ENCODE measurements around the gene NCAPG. TPM values are rescaled to one million over a fixed set of nuclear protein-coding genes. Genes with fewer than 3 reads are reported as not detected.

The NCAPG gene
- total and polyA plus RNA-seq, 10 of the 15 experiments (the other 5 are each of a cell fraction or from before 2014, with no cell fraction given) = 17.3 to 93.9 (median 53.7) TPM

GRCh38 chr4:17877661-17878060 lies 66.9 kb downstream of the NCAPG start:
- SMC1A ChIA-PET (ENCODE audit: uncharacterized antibody, unreplicated experiment) = interaction anchor here (1.0 to 1.1 kb wide), 2 partner anchors 10 to 33 kb away, joined by 3 read pairs; no protein-coding TSS in a partner anchor
- FAIRE-seq = no peak
- in situ Hi-C loops (cut with MboI) = no loop called here

GRCh38 chr4:17884063-17884462 lies 73.3 kb downstream of the NCAPG start:
- H3K27ac ChIP-seq (ENCODE audit: control insufficient read depth, insufficient read depth) = no peak overlapping the region
- no peaks in the 10 kb centered on the region for H3K79me2 ChIP-seq (ENCODE audit: control insufficient read depth, insufficient read depth, low read length)
- POLR2A ChIA-PET = no interaction called here
- H3K4me2 ChIP-seq (ENCODE audit: control insufficient read depth, insufficient read depth) = no peak overlapping the region
- no peaks in the 10 kb centered on the region for H3K36me3 ChIP-seq (ENCODE audit: control insufficient read depth in 2 of 2, insufficient read depth in 2 of 2, low read length in 1 of 2)
- no peak overlapping the region for H2AFZ ChIP-seq (ENCODE audit: control insufficient read depth, low read depth, low read length)
- no peaks in the 10 kb centered on the region for H4K20me1 ChIP-seq (ENCODE audit: control insufficient read depth, insufficient read depth)
- intact Hi-C loops (cut with micrococcal nuclease; ENCODE audit: unreplicated experiment) = no loop called here
- no peak for ATAC-seq
- no peaks in the 10 kb centered on the region for H3K4me1 ChIP-seq (ENCODE audit: control insufficient read depth, insufficient read depth, low read length)
- SMC1A ChIA-PET (ENCODE audit: uncharacterized antibody, unreplicated experiment) = interaction anchor here (1.2 kb wide), 1 partner anchor 11 kb away, joined by 3 read pairs; no protein-coding TSS in a partner anchor
- RAD21 ChIA-PET (ENCODE audit: unreplicated experiment) = no interaction called here
- no peaks in the 10 kb centered on the region for H3K9me3 ChIP-seq (replicated peaks; ENCODE audit: control insufficient read depth, insufficient read depth, low read length)
- in situ Hi-C loops (cut with MboI) = no loop called here
- no peak for DNase-seq (ENCODE audit: low read depth, low spot score)
- no TSS peak for BruUV-seq (replicated peaks)
- 98% methylated on average over 2 of the region's 2 CpGs for WGBS (ENCODE audit: insufficient coverage, insufficient replicate concordance, low lambda C conversion rate, missing lambda C conversion rate)
- H3K4me3 ChIP-seq = no peak overlapping the region
- no peak for FAIRE-seq
- H3K9ac ChIP-seq (ENCODE audit: control insufficient read depth, insufficient read depth, low read length) = no peak overlapping the region
- H3K27me3 ChIP-seq (replicated peaks in 1 of 2; ENCODE audit: control insufficient read depth in 2 of 2, insufficient read depth in 2 of 2, low read length in 1 of 2) = no peaks in the 10 kb centered on the region
- CTCF ChIA-PET = interaction anchor here (1.5 kb wide), 1 partner anchor 484 kb away, joined by 3 read pairs; no protein-coding TSS in a partner anchor
- TF ChIP-seq RFX5 (IDR thresholded peaks at IDR 0.05; ENCODE audit: low read depth, low read length) (no peak), CTCF (IDR thresholded peaks at IDR 0.05 in 2 of 3, conservative IDR thresholded peaks at IDR 0.05 in 1 of 3; ENCODE audit: control insufficient read depth in 2 of 3, extremely low read depth in 1 of 3, insufficient read depth in 1 of 3, low read depth in 3 of 3, low read length in 3 of 3) (no peak), TCF12 (IDR thresholded peaks at IDR 0.05; ENCODE audit: low read depth, low read length) (no peak), GABPA (IDR thresholded peaks at IDR 0.05; ENCODE audit: low read depth) (no peak), ZNF274 (IDR thresholded peaks at IDR 0.05; ENCODE audit: insufficient read depth, insufficient read length) (no peak), BCLAF1 (IDR thresholded peaks at IDR 0.05) (no peak), BCL11A (IDR thresholded peaks at IDR 0.05; ENCODE audit: low read depth, low read length) (no peak), SPI1 (IDR thresholded peaks at IDR 0.05; ENCODE audit: borderline replicate concordance, insufficient read depth, low read depth, low read length) (no peak), NFIC (IDR thresholded peaks at IDR 0.05; ENCODE audit: low read depth, low read length) (no peak), MLLT1 (IDR thresholded peaks at IDR 0.05) (no peak)

More at GRCh38 chr4:17877661-17878060, 66.9 kb downstream of the NCAPG start:
- Histone ChIP-seq H3K4me1 (ENCODE audit: control insufficient read depth, insufficient read depth, low read length) (peaks cover 10% of the 10 kb centered on the region), H3K27me3 (replicated peaks in 1 of 2; ENCODE audit: control insufficient read depth in 2 of 2, insufficient read depth in 2 of 2, low read length in 1 of 2) (no peaks in the 10 kb centered on the region), H3K9me3 (replicated peaks; ENCODE audit: control insufficient read depth, insufficient read depth, low read length) (no peaks in the 10 kb centered on the region), H3K4me3 (no peak overlapping the region), H4K20me1 (ENCODE audit: control insufficient read depth, insufficient read depth) (no peaks in the 10 kb centered on the region), H3K27ac (ENCODE audit: control insufficient read depth, insufficient read depth) (no peak overlapping the region), H3K9ac (ENCODE audit: control insufficient read depth, insufficient read depth, low read length) (no peak overlapping the region), H2AFZ (ENCODE audit: control insufficient read depth, low read depth, low read length) (no peak overlapping the region), H3K36me3 (ENCODE audit: control insufficient read depth in 2 of 2, insufficient read depth in 2 of 2, low read length in 1 of 2) (peaks cover 0 to 2% of the 10 kb centered on the region in 2 experiments; a peak in 1 of 4 replicates), H3K4me2 (ENCODE audit: control insufficient read depth, insufficient read depth) (no peak overlapping the region), H3K79me2 (ENCODE audit: control insufficient read depth, insufficient read depth, low read length) (no peaks in the 10 kb centered on the region)
- RAD21 ChIA-PET (ENCODE audit: unreplicated experiment) = no interaction called here
- 98% methylated on average over 5 of the region's 5 CpGs for WGBS (ENCODE audit: insufficient coverage, insufficient replicate concordance, low lambda C conversion rate, missing lambda C conversion rate)
- CTCF ChIA-PET = no interaction called here
- POLR2A ChIA-PET = no interaction called here
- no TSS peak for BruUV-seq (replicated peaks)
- intact Hi-C loops (cut with micrococcal nuclease; ENCODE audit: unreplicated experiment) = no loop called here
- DNase-seq (ENCODE audit: low read depth, low spot score) (no peak), ATAC-seq (no peak)
- no peak for TF ChIP-seq RUNX3 (IDR thresholded peaks at IDR 0.05; ENCODE audit: low read length)
- no peak for TF ChIP-seq POU2F2 (IDR thresholded peaks at IDR 0.05; ENCODE audit: borderline replicate concordance, low read depth, low read length)
- no peak for TF ChIP-seq EED (IDR thresholded peaks at IDR 0.05; ENCODE audit: low read depth)

All from GM12878 (cell line).